Vagina (tissue), 2 donors: ENCODE results near the gene DNAJC2. TPM values are rescaled to one million over a fixed set of nuclear protein-coding genes. Genes with fewer than 3 reads are reported as not detected.
"Not testable (repeated sequence)": the region's sequence is repeated elsewhere in the genome, so short reads cannot be mapped to it uniquely, and the experiment has no call there.

Experiments
- DNase-seq, 2 donors: peaks; one replicate each; pipeline ENCODE4 v3.0.0-alpha.2; 2017; ENCODE audit errors: extremely low spot score in 2 of 2
- H3K27ac ChIP-seq: fragments of 200-600 bp; sonication (generic); one replicate; pipeline ENCODE4 v1.5.1; 2019
- H3K27me3 ChIP-seq: fragments of 200-600 bp; sonication (generic); one replicate; pipeline ENCODE4 v1.5.1; 2019
- H3K36me3 ChIP-seq, 2 donors: fragments of 200-600 bp; sonication (generic); one replicate each; pipeline ENCODE4 v1.5.1; 2017 to 2019
- H3K4me1 ChIP-seq: fragments of 200-600 bp; sonication (generic); one replicate; pipeline ENCODE4 v1.5.1; 2019
- H3K4me3 ChIP-seq, 2 donors: fragments of 200-600 bp; sonication (generic); 1 replicate in 1 of 2; 2 replicates in 1 of 2; pipeline ENCODE4 v1.5.1; 2016 to 2019
- H3K9me3 ChIP-seq: fragments of 200-600 bp; sonication (generic); one replicate; pipeline ENCODE4 v1.5.1; 2019
- intact Hi-C: fragments of 100-400 bp; cut with DNase I; formaldehyde crosslinking; loops from one replicate; pipeline ENCODE4 v1.15.1; 2023
- small RNA-seq: library from RNA; depleted of rRNA; stranded (forward); fragments of <200 nt; gene quantifications from one replicate; pipeline ENCODE3, GENCODE V24; 2016
- total RNA-seq: library from RNA; depleted of rRNA; stranded (reverse); fragments of >200 nt; gene quantifications from one replicate; pipeline ENCODE4 v1.2.3, GENCODE V29; 2016

Gene DNAJC2
- total RNA-seq, 1 donor from 2014 or later = 12.0 TPM

GRCh38 chr7:103274867-103275266, 69.7 kb downstream of the DNAJC2 start:
- DNase-seq, H3K4me1 ChIP-seq, H3K9me3 ChIP-seq, H3K27me3 ChIP-seq, H3K36me3 ChIP-seq, H3K4me3 ChIP-seq, H3K27ac ChIP-seq, intact Hi-C loops: not testable (repeated sequence)

- H3K27ac ChIP-seq, H3K27me3 ChIP-seq, H3K36me3 ChIP-seq, H3K4me1 ChIP-seq, H3K4me3 ChIP-seq, DNase-seq, intact Hi-C loops, H3K9me3 ChIP-seq: not testable (repeated sequence)
Measured at GRCh38 chr7:103273374-103273773, 71.2 kb downstream of the DNAJC2 start.

- H3K4me3 ChIP-seq, H3K9me3 ChIP-seq, H3K4me1 ChIP-seq, DNase-seq, H3K27me3 ChIP-seq, H3K27ac ChIP-seq, H3K36me3 ChIP-seq, intact Hi-C loops: not testable (repeated sequence)
Measured at GRCh38 chr7:103266229-103266628, 78.3 kb downstream of the DNAJC2 start.

GRCh38 chr7:103264054-103264453, 80.5 kb downstream of the DNAJC2 start:
- H3K4me1 ChIP-seq, H3K27ac ChIP-seq, H3K4me3 ChIP-seq, DNase-seq, intact Hi-C loops, H3K36me3 ChIP-seq, H3K27me3 ChIP-seq, H3K9me3 ChIP-seq: not testable (repeated sequence)

Small RNAs within 50 kb of the gene (small RNA-seq; reads per million reads assigned to genes)
- not detected for gene RPS29P16

Other genes with a start within 250 kb of the DNAJC2 start
- gene NAPEPLD, start 195.7 kb downstream of the DNAJC2 start, total RNA-seq = 15.0 TPM
- gene PMPCB, start 47.3 kb downstream of the DNAJC2 start, total RNA-seq = 28.7 TPM
- 63.3 TPM for gene PSMC2, start 2.9 kb upstream of the DNAJC2 start, total RNA-seq
- gene SLC26A5, start 101.4 kb upstream of the DNAJC2 start, total RNA-seq = not detected